Esophagus squamous epithelium (tissue), 4 donors: Measurements from ENCODE around the gene MSX1.

ENCODE experiments used
- POLR2A ChIP-seq, 4 donors: fragments of 450-650 bp; IDR thresholded peaks; one replicate each; pipeline ENCODE4 v1.6.1; 2017; ENCODE audit warnings: antibody characterized with exemption in 4 of 4, mild to moderate bottlenecking in 4 of 4, moderate library complexity in 3 of 4
- TF ChIP-seq, protein P1 (sequence below), 6 experiments: fragments of 450-650 bp in 4 of 6; fragments of 200-600 bp in 2 of 6; sonication (generic) in 2 of 6; IDR thresholded peaks; one replicate each; pipeline ENCODE4 v1.5.1; 2016 to 2019; ENCODE audit warnings: antibody characterized with exemption in 6 of 6, mild to moderate bottlenecking in 4 of 6, moderate library complexity in 4 of 6

- TF ChIP-seq, protein P1, sequence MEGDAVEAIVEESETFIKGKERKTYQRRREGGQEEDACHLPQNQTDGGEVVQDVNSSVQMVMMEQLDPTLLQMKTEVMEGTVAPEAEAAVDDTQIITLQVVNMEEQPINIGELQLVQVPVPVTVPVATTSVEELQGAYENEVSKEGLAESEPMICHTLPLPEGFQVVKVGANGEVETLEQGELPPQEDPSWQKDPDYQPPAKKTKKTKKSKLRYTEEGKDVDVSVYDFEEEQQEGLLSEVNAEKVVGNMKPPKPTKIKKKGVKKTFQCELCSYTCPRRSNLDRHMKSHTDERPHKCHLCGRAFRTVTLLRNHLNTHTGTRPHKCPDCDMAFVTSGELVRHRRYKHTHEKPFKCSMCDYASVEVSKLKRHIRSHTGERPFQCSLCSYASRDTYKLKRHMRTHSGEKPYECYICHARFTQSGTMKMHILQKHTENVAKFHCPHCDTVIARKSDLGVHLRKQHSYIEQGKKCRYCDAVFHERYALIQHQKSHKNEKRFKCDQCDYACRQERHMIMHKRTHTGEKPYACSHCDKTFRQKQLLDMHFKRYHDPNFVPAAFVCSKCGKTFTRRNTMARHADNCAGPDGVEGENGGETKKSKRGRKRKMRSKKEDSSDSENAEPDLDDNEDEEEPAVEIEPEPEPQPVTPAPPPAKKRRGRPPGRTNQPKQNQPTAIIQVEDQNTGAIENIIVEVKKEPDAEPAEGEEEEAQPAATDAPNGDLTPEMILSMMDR (IDR thresholded peaks at IDR 0.05), result no peak
- no peak for TF ChIP-seq POLR2A (IDR thresholded peaks at IDR 0.05)
Measured at GRCh38 chr4:4848540-4848939, 10.9 kb upstream of the MSX1 start.
